Uterus (tissue), 2 donors: ENCODE data around the gene PTCHD1.

Source experiments
- POLR2A ChIP-seq, 2 donors: fragments of 450-650 bp; IDR thresholded peaks; one replicate each; pipeline ENCODE4 v1.6.1; 2016; ENCODE audit warnings: antibody characterized with exemption in 2 of 2, mild to moderate bottlenecking in 1 of 2, moderate library complexity in 1 of 2
- TF ChIP-seq, protein P1 (sequence below), 4 experiments: fragments of 200-600 bp in 2 of 4; fragments of 450-650 bp in 2 of 4; sonication (generic) in 2 of 4; IDR thresholded peaks; one replicate each; pipeline ENCODE4 v1.5.1; 2016 to 2019; ENCODE audit warnings: antibody characterized with exemption in 4 of 4, mild to moderate bottlenecking in 2 of 4, moderate library complexity in 1 of 4

DNA sequence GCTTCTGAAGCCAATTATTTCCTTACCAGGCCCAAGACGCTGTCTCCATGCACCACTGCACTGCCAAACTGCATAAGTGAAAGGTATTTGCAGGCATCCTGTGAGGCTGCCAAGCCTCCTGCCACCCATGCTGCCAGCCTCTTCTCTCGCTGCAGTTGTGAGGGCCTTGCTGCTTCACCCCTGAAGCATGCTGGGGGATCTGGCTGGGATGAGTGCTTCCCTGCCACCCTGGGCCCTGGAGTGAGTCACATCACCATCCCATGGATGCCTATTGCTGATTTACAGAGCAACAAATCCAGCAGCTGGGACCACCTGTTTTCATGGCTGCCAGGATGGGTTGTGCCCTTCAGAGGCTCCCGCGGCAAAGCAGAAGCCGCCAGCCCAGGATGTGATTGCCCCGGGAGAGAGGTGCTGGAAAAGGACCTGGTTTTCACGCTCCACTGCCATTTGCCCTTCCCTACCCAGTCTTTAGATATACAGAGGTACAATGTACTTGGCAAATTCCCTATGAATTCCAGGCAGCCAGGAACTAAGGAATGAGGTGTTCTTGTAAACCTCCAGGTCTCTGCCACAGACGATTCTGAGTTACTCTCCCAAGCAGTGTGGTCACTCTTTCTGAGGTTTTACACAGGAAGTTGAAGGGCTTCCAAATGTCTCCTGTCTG is 41.5 kb upstream of the PTCHD1 start:
- TF ChIP-seq, protein P1, sequence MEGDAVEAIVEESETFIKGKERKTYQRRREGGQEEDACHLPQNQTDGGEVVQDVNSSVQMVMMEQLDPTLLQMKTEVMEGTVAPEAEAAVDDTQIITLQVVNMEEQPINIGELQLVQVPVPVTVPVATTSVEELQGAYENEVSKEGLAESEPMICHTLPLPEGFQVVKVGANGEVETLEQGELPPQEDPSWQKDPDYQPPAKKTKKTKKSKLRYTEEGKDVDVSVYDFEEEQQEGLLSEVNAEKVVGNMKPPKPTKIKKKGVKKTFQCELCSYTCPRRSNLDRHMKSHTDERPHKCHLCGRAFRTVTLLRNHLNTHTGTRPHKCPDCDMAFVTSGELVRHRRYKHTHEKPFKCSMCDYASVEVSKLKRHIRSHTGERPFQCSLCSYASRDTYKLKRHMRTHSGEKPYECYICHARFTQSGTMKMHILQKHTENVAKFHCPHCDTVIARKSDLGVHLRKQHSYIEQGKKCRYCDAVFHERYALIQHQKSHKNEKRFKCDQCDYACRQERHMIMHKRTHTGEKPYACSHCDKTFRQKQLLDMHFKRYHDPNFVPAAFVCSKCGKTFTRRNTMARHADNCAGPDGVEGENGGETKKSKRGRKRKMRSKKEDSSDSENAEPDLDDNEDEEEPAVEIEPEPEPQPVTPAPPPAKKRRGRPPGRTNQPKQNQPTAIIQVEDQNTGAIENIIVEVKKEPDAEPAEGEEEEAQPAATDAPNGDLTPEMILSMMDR (IDR thresholded peaks at IDR 0.05) = no peak
- TF ChIP-seq POLR2A (IDR thresholded peaks at IDR 0.05) = no peak
